Endothelial cell of umbilical vein (primary cell): Measurements from ENCODE around the gene SERPINE3. TPM values are rescaled to one million over a fixed set of nuclear protein-coding genes. Genes with fewer than 3 reads are reported as not detected.

Source experiments
- BruUV-seq: library from RNA; stranded (reverse); fragments of 400-500 nt; replicated peaks from 2 replicates; lab custom pipeline; 2021; lab: Mats Ljungman, UMichigan
- CTCF ChIA-PET: fragments of 300-600, 350-600 bp; sonication (Branson Sonifier 250); formaldehyde crosslinking; loops from one replicate; lab custom pipeline; 2021; ENCODE audit warnings: antibody characterized with exemption, inconsistent platforms; lab: Charles Lee
- POLR2A ChIA-PET: fragments of 300-600, 350-600 bp; sonication (Branson Sonifier 250); formaldehyde crosslinking; loops from one replicate; lab custom pipeline; 2021; ENCODE audit warnings: antibody characterized with exemption, inconsistent platforms; lab: Charles Lee
- DNase-seq: peaks from one replicate; pipeline ENCODE4 v3.0.0-alpha.2; 2011; ENCODE audit warnings: low read depth, low spot score
- FAIRE-seq: peaks from 2 replicates; lab custom pipeline; 2011; peaks lifted over from hg19 to GRCh38; lab: Jason Lieb, UNC
- H2AFZ ChIP-seq: 2 replicates; pipeline ENCODE4 v1.6.0; 2012; ENCODE audit warnings: low read depth, low read length, control low read depth, inconsistent platforms
- H3K27ac ChIP-seq: 2 replicates; pipeline ENCODE4 v1.5.1; 2011; ENCODE audit warnings: low read depth, mild to moderate bottlenecking, control low read depth, low read length, moderate library complexity; ENCODE audit not compliant: insufficient read depth
- H3K27me3 ChIP-seq, 2 experiments: 2 replicates each; pipeline versions ENCODE4 v1.6.0 to v1.6.1; 2011; ENCODE audit warnings: low read length in 2 of 2, mixed read lengths in 1 of 2; ENCODE audit not compliant: control insufficient read depth in 2 of 2, insufficient read depth in 2 of 2
- H3K36me3 ChIP-seq, 2 experiments: 2 replicates in 1 of 2; 3 replicates in 1 of 2; pipeline ENCODE4 v1.5.1; 2011; ENCODE audit warnings: low read length in 2 of 2, mild to moderate bottlenecking in 1 of 2, moderate library complexity in 1 of 2; ENCODE audit not compliant: control insufficient read depth in 2 of 2, insufficient read depth in 2 of 2; ENCODE audit errors: extremely low read depth in 1 of 2
- H3K4me1 ChIP-seq: 3 replicates; pipeline ENCODE4 v1.5.1; 2011; ENCODE audit warnings: mild to moderate bottlenecking, low read length; ENCODE audit not compliant: control insufficient read depth, insufficient read depth; ENCODE audit errors: extremely low read depth
- H3K4me2 ChIP-seq: 2 replicates; pipeline ENCODE4 v1.6.1; 2011; ENCODE audit warnings: low read length, control low read depth, mixed read lengths; ENCODE audit not compliant: insufficient read depth
- H3K4me3 ChIP-seq, 3 experiments: fragments of 200-600 bp in 1 of 3; sonication (generic), shearing (Covaris generic) in 1 of 3; replicated peaks in 1 of 3; 2 replicates each; pipeline ENCODE4 v1.5.1; 2011 to 2016; ENCODE audit warnings: control low read depth in 3 of 3, low read length in 3 of 3, mild to moderate bottlenecking in 2 of 3, inconsistent platforms in 1 of 3, low read depth in 1 of 3, moderate library complexity in 1 of 3; ENCODE audit not compliant: insufficient read depth in 1 of 3
- H3K79me2 ChIP-seq: 2 replicates; pipeline ENCODE4 v1.6.0; 2012; ENCODE audit warnings: low read length, inconsistent platforms; ENCODE audit not compliant: control insufficient read depth, insufficient read depth
- H3K9ac ChIP-seq: replicated peaks from 2 replicates; pipeline ENCODE3; 2011; ENCODE audit warnings: low read length, control low read depth; ENCODE audit not compliant: insufficient read depth; ENCODE audit errors: extremely low read depth
- H3K9me1 ChIP-seq: replicated peaks from 3 replicates; pipeline ENCODE4 v1.6.0; 2011; ENCODE audit warnings: mild to moderate bottlenecking, low read length; ENCODE audit not compliant: control insufficient read depth, insufficient read depth; ENCODE audit errors: extremely low read depth
- H3K9me3 ChIP-seq: replicated peaks from 2 replicates; pipeline ENCODE4 v1.5.1; 2012; ENCODE audit warnings: low read length, inconsistent platforms; ENCODE audit not compliant: control insufficient read depth, insufficient read depth
- H4K20me1 ChIP-seq: replicated peaks from 2 replicates; pipeline ENCODE3; 2011; ENCODE audit warnings: mild to moderate bottlenecking, low read length; ENCODE audit not compliant: control insufficient read depth, insufficient read depth; ENCODE audit errors: extremely low read depth
- EZH2 ChIP-seq: IDR thresholded peaks from 2 replicates; pipeline ENCODE4 v1.6.1; 2012; ENCODE audit warnings: borderline replicate concordance, low read depth, mild to moderate bottlenecking, moderate library complexity, low read length, inconsistent platforms; ENCODE audit not compliant: severe bottlenecking
- FOS ChIP-seq: IDR thresholded peaks from 2 replicates; pipeline ENCODE4 v1.6.1; 2011; ENCODE audit warnings: mild to moderate bottlenecking, low read length, moderate library complexity, borderline replicate concordance; ENCODE audit not compliant: insufficient read depth
- GATA2 ChIP-seq: IDR thresholded peaks from 2 replicates; pipeline ENCODE4 v1.7.0; 2011; ENCODE audit warnings: low read depth, mild to moderate bottlenecking, moderate library complexity, mixed read lengths, low read length; ENCODE audit not compliant: insufficient read length, insufficient read depth
- JUN ChIP-seq: IDR thresholded peaks from 2 replicates; pipeline ENCODE4 v1.6.1; 2011; ENCODE audit warnings: borderline replicate concordance, low read depth; ENCODE audit not compliant: insufficient read length, insufficient read depth
- MAX ChIP-seq: IDR thresholded peaks from 2 replicates; pipeline ENCODE4 v1.6.1; 2011; ENCODE audit not compliant: insufficient read depth, insufficient read length
- MYC ChIP-seq: IDR thresholded peaks from one replicate; pipeline ENCODE4 v1.6.1; 2011; ENCODE audit warnings: mild to moderate bottlenecking, low read depth, low read length
- POLR2A ChIP-seq: IDR thresholded peaks from 2 replicates; pipeline ENCODE4 v1.6.1; 2012; ENCODE audit warnings: low read depth, mild to moderate bottlenecking, control low read depth, low read length
- POLR2AphosphoS5 ChIP-seq: IDR thresholded peaks from 2 replicates; pipeline ENCODE4 v1.6.1; 2012; ENCODE audit warnings: low read depth, mild to moderate bottlenecking, control low read depth, low read length, moderate library complexity; ENCODE audit not compliant: insufficient read depth
- dilution Hi-C: fragments of 300-500 bp; cut with MboI; formaldehyde crosslinking; loops from one replicate; pipeline ENCODE4 v1.15.0; 2019; ENCODE audit warnings: low sequenced_read_pairs; ENCODE audit not compliant: extremely low pct_ligation_motif_present
- intact Hi-C: fragments of 100-400 bp; cut with micrococcal nuclease; formaldehyde crosslinking; loops from one replicate; pipeline ENCODE4 v1.10.0; 2022
- polyA plus RNA-seq, 4 experiments: library from polyadenylated mRNA; depleted of rRNA in 3 of 4; stranded (reverse) in 3 of 4; unstranded in 1 of 4; fragments of >200 nt; gene quantifications; 2 replicates each; pipeline versions ENCODE4 v1.2.1 to v1.2.3, GENCODE V29; 2011 to 2012; ENCODE audit warnings: missing spikeins in 1 of 4
- total RNA-seq: library from RNA; stranded (reverse); gene quantifications from 2 replicates; pipeline ENCODE4 v1.2.3, GENCODE V29; 2021
- TF ChIP-seq, protein P1 (sequence below), 2 donors: IDR thresholded peaks; 1 replicate in 1 of 2; 2 replicates in 1 of 2; pipeline ENCODE4 v1.5.1; 2011; ENCODE audit warnings: low read length in 2 of 2, mild to moderate bottlenecking in 2 of 2, moderate library complexity in 2 of 2, control low read depth in 1 of 2, inconsistent platforms in 1 of 2, low read depth in 1 of 2; ENCODE audit not compliant: insufficient read depth in 1 of 2; ENCODE audit errors: extremely low read depth in 1 of 2

The SERPINE3 gene
- total and polyA plus RNA-seq, 2 donors (not counting 3 experiments of a cell fraction or from before 2014, with no cell fraction given) = not detected

GRCh38 chr13:51363625-51364024 is 24.1 kb downstream of the SERPINE3 start:
- DNase-seq = no peak
- Histone ChIP-seq H3K9ac (no peak overlapping the region), H3K9me1 (no peaks in the 10 kb centered on the region), H3K4me1 (peaks cover 12% of the 10 kb centered on the region), H4K20me1 (no peaks in the 10 kb centered on the region), H3K36me3 (peaks cover 2 to 9% of the 10 kb centered on the region in 2 experiments), H3K4me2 (no peak overlapping the region), H3K27me3 (no peaks in the 10 kb centered on the region), H3K79me2 (no peaks in the 10 kb centered on the region), H2AFZ (no peak overlapping the region), H3K4me3 (no peak overlapping the region), H3K9me3 (no peaks in the 10 kb centered on the region), H3K27ac (no peak overlapping the region)
- TF ChIP-seq EZH2 (no peak), MAX (no peak), JUN (no peak), FOS (no peak), GATA2 (no peak), POLR2AphosphoS5 (no peak), MYC (no peak), POLR2A (no peak)
- TF ChIP-seq, protein P1, sequence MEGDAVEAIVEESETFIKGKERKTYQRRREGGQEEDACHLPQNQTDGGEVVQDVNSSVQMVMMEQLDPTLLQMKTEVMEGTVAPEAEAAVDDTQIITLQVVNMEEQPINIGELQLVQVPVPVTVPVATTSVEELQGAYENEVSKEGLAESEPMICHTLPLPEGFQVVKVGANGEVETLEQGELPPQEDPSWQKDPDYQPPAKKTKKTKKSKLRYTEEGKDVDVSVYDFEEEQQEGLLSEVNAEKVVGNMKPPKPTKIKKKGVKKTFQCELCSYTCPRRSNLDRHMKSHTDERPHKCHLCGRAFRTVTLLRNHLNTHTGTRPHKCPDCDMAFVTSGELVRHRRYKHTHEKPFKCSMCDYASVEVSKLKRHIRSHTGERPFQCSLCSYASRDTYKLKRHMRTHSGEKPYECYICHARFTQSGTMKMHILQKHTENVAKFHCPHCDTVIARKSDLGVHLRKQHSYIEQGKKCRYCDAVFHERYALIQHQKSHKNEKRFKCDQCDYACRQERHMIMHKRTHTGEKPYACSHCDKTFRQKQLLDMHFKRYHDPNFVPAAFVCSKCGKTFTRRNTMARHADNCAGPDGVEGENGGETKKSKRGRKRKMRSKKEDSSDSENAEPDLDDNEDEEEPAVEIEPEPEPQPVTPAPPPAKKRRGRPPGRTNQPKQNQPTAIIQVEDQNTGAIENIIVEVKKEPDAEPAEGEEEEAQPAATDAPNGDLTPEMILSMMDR (IDR thresholded peaks at IDR 0.05; ENCODE audit: extremely low read depth in 1 of 2, insufficient read depth in 1 of 2, low read depth in 1 of 2, low read length in 2 of 2) = no peak
- no TSS peak for BruUV-seq
- dilution Hi-C loops = no loop called here
- CTCF ChIA-PET = no interaction called here
- intact Hi-C loops = no loop called here
- POLR2A ChIA-PET = no interaction called here
- FAIRE-seq = no peak
